Activated gamma-delta T cell treated with Interleukin-2 at 50 U/mL for 16 hours (primary cell): ENCODE data around the gene LCE6A.

ENCODE experiments used
- DNase-seq: peaks from one replicate; pipeline ENCODE4 v3.0.0-alpha.2; 2020

Gene LCE6A

GRCh38 chr1:152878042-152878441, 35.4 kb downstream of the LCE6A start, which contains the start of gene SMCP:
TSS of gene SMCP (plus strand) at chr1:152878322. CDS start at chr1:152884423, 6,101 bp downstream.
- DNase-seq = no peak

DNA sequence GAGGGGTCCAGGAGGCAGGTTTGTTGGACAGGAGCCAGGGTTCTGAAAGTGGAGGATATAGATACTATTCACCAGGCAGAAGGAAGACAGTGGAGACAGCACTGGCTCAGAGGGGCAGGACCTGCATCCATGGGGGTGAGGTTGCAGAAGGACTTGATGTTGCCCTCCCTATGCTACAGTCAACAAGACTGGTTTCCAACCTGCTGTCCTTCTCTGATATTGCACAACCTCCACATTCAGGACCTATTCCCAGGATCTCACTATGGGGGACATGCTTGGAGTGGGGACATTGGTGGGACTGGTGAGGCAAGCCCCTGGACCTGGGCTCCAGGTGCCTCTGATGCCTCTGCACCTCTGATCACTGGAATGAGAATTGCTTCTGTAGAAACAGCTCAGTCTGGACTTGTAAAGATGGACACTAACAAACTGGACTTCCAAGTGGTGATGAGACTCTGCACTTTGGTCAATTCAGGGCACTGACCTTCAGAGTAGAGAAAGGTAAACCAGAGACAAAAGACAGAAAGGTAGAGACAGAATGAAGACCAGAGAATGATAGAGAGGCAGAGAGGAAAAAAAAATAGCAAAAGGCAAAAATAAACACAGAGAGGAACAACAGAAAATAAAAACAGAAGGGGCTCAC, 37.0 kb downstream of the LCE6A start:
- DNase-seq = no peak

DNA sequence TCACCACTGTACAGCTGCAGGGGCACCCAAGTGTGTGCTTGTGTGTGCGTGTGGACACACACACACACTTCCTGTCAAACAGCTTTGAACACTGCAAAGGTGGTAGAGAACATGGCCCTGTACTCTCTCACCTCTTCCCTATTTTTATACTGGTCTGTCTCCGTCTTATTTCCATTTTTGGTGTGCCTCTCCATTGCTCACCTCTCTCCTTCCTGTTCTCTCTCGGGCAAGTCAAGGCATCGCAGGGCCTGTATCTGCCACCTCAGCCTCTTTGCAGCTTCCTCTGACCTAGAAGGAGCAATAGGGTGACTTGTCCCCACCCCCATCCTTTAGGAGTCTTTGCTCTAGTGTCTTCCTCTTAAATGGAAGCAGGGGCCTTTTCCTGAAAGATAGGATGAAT, 37.7 kb downstream of the LCE6A start:
- no peak for DNase-seq

- DNase-seq = no peak
Measured at GRCh38 chr1:152880907-152881306, 38.3 kb downstream of the LCE6A start.

DNA sequence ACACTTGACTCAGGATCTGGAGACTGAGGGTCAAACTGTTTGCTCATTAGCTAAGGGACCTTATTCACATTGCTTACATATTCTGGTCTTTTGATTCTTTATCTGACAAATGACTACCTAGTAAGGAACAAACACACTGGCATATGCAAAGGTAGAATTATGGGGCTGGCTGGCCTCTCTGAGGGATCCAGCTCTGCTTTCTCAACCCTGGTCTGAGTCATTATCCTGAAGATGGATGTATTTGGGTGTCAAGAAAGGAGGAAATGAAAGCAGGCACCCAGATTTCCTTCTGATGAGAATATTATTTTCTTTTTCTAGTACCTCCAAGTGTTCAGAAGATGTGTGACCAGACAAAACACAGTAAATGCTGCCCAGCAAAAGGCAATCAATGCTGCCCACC, 41.4 kb downstream of the LCE6A start:
- no peak for DNase-seq

DNA sequence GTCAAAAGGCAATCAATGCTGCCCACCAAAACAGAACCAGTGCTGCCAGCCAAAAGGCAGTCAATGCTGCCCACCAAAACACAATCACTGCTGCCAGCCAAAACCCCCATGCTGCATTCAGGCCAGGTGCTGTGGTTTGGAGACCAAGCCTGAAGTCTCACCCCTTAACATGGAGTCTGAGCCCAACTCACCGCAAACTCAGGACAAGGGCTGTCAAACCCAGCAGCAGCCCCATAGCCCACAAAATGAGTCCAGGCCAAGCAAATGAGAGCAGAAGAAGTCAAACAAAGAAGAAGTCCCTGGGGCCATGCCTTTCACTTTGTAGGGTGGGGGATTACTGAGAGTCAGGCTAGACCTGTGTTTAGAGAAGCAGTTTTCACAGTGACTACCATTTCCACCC, 41.9 kb downstream of the LCE6A start:
- no peak for DNase-seq

- DNase-seq = no peak
Measured at GRCh38 chr1:152884966-152885624, 42.4 kb downstream of the LCE6A start.

- DNase-seq = no peak
Measured at GRCh38 chr1:152886085-152886484, 43.4 kb downstream of the LCE6A start.

- no peak for DNase-seq
Measured at GRCh38 chr1:152886758-152887409, 44.2 kb downstream of the LCE6A start.

- no peak for DNase-seq
Measured at GRCh38 chr1:152888126-152888525, 45.5 kb downstream of the LCE6A start.
